Hematopoietic multipotent progenitor cell (in vitro differentiated cells): ENCODE results near the gene PHRF1. TPM values are rescaled to one million over a fixed set of nuclear protein-coding genes. Genes with fewer than 3 reads are reported as not detected.

Experiments used
- DNase-seq, 3 donors: peaks; one replicate each; pipeline ENCODE4 v3.0.0-alpha.2; 2011 to 2015; ENCODE audit warnings: low read depth in 2 of 3, low spot score in 2 of 3
- total RNA-seq: library from RNA; depleted of rRNA; stranded (reverse); fragments of >200 nt; gene quantifications from one replicate; pipeline ENCODE4 v1.2.3, GENCODE V29; 2012

PHRF1 gene
- total RNA-seq, 1 donor: 36.6 TPM

GRCh38 chr11:557328-558132, 18.7 kb upstream of the PHRF1 start:
- DNase-seq: no peak

DNA sequence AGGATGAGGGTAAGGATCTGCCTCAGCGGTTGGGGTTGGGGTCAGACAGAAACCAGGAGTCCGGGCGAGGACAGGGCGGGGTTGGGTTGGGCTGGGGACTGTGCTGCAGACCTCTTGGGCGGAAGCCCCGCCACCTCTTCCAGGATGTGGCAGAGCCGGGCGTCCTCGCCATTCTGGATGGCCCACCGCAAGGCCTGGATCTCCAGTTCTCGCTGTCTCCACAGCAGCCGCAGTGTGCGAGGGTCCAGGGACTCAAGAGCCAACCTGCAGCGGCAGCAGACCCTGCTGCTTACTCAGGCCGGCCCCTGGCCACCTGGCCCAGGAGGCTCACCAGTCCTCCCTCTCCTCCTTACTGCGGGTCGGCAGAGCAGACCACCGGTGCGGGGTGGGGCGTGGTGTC, 17.8 kb upstream of the PHRF1 start:
- DNase-seq: no peak

- DNase-seq: no peak
Measured at GRCh38 chr11:559020-559620, 17.1 kb upstream of the PHRF1 start.

DNA sequence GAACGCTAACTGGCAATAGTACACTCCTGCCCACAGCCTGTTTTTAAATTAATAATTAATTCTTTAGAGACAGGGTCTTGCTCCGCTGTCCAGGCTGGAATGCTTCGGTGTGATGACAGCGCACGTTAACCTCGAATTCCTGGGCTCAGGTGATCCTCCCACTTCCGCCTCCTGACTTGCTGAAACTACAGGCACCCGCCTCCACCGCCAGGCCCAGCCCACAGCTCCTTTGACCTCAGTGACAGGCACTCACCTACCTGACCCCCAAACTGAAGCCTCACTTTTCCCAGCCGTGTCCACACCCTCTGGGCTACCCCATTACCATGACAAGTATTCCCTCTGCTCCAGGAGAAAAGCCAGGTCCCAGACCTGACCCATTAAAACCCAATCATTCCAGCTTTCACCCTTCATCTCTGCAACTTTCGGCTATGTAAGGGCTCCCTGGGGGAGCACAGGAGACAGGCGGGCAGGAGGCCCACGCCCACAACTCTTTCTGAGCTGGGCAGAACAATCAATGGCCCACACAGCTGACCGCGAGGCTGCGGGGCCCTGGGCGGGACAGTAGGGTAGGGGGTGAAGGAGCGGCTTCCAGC, 16.5 kb upstream of the PHRF1 start:
- DNase-seq: no peak

- peak; percentile 86 to 92 (median 88) for DNase-seq
Measured at GRCh38 chr11:560305-561147, 15.7 kb upstream of the PHRF1 start, which contains the start of the genes LMNTD2 and RASSF7. Gene LMNTD2 (minus strand): TSS chr11:560738. CDS start chr11:560716, 22 bp downstream. Gene RASSF7 (plus strand): TSS chr11:560970. CDS start chr11:561769, 799 bp downstream.

DNA sequence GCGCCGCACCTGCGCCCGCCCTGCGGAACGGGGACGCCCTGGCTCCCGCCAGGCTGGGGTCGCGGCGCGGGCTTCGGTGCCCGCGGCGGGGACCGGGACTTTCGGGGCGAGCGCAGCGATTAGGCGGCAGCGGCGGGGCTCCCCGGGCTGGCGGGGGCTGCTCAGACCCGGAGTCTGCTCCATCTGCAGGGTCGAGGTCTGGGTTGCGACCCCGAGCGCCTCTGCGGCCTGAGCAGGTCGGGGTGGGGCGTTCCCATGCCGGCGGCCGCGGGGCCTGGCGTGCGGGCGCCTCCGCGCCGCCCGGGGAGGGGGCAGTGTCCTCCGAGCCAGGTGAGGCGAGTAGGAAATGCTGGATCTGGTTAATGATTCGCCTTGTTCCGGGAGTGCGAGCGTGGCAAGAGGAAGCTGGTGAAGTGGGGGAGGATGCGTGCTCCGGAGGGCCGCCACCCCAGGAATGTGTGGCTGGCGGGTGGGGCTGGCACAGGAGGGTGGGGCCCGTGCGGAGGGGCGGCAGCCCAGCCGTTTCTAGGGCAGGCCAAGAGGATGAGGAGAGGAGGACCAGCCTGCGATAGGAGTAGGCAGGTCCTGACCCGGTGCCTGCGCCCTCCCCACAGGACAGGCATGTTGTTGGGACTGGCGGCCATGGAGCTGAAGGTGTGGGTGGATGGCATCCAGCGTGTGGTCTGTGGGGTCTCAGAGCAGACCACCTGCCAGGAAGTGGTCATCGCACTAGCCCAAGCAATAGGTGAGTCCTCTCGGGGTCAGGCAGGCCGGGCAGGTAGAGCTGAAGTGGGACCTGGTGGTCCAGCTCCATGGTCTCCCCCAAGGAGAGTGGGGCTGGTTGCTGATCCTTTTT, 14.9 kb upstream of the PHRF1 start:
- DNase-seq: no peak

GRCh38 chr11:562046-562645, 14.1 kb upstream of the PHRF1 start:
- no peak for DNase-seq

- no peak for DNase-seq
Measured at GRCh38 chr11:563066-563811, 13.0 kb upstream of the PHRF1 start.

DNA sequence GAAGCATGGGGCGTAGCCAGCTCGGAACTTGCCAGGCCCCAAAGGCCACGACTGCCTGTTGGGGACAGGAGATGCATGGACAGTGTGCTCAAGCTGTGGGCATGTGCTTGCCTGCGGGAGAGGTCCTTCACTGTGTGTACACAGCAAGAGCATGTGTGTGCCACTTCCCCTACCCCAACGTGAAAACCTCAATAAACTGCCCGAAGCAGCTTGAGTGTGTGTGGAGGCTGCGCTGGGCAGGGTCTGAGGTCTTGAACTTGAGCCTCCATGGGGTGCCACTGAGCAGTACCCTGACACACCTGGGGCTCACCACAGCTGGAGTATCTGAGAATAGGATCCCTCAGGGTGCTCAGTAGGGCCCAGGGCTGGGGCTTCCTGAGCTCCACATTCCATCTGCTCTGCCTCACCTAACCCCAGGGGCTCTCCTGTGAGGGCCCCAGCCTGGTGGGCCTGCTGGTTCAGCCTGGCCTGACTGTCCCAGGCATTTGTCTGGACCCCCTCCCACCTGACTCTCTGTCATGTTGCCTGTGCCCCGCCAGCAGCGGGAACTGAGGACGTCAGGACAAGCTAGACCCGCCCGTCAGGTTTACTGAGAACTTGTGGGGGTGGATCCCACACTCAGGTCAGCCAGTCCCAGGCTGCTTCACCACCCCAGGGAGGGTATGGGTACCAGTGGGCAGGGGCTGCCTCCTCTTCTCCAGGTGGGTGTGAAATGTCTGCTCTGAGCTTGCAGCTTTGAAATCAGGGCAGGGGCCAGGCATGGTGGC, 12.3 kb upstream of the PHRF1 start:
- DNase-seq: no peak

DNA sequence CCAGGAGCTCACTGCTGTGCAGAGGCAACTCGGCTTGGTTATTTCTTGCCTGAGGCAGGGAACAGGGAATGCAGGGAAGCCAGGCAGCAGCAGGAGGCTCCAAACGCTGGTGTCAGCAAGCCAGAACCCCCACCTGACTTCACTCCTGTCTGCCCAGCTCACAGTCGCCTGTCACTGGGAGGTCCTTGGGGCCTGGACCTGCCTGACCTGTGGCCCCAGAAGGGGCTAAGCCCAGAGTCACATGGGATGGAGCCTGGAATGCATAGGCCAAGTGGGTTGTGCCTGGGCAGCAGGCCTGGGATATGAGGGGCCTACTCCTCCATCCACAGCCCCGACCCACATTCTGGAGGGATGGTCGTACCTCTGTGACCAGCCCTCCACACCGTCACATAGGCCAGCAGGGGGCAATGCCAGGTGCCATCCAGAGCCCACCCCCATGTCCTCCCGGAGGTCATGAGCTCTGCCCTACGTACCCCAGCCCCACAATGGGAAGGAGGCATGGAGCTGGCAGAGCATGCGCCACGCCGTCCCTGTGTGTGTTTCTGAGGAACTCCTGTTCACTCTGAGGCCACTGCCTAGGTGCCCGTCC, 10.3 kb upstream of the PHRF1 start:
- no peak for DNase-seq

DNA sequence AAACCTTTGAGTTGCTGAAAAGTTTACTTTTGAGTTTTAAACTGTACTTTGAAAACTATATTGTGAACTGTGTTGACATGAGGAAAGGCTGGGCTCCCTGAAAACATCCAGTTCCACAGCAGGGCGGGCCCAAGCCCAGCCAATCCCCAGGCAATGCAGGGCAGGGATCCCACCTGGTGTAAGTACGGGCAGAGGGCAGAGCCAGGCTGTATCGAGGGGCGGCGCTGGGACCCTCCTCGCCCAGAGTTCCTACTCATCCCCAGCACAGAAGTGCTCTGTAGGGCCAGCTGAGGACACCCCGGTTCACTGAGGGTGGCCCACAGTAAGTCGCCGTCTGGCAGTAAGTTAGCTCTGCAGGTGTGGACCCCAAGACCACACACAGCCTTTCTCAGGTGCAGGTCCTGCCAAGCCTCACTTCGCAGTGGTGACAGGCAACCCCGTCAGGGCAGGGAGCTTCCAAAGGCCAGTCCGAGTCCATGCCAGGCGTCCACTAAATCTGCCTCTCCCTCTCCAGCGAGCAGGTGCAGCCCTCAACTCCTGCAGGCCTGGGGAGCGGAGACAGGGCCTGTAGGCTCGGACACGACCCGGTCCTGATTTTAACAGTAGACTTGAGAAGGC, 9.2 kb upstream of the PHRF1 start:
- no peak for DNase-seq

DNA sequence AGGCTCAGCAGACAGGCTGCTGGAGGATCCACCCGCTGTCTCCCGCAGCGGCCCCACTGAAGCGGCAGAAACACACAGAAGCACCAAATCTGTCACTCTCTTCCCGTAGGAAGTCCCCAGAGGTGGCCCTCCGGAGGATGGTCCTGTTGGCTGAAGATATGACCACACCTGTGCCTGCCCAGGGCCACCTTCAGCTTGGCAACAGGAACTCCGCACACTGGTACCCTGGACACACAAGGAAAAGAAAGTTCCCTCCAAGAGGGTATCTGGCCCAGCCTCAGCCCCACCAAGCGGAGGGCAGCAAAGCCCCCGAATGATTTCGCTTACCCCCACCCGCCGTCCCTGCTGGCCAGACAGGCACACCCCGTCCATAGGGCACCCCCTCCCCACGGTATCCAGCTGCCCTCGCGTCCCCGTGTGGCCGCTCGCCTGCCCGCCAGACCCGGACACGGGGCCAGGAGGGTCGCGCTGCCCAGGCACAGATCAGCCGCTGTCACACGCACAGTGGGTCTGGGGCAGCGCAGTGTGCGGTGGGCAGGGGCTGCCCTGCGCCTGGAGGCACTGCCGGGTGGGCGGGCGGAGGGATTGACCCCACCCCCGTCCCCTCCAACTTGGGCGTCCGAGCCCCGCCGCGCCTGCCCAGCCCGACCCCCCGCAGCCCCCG, 8.5 kb upstream of the PHRF1 start:
- DNase-seq: no peak

DNA sequence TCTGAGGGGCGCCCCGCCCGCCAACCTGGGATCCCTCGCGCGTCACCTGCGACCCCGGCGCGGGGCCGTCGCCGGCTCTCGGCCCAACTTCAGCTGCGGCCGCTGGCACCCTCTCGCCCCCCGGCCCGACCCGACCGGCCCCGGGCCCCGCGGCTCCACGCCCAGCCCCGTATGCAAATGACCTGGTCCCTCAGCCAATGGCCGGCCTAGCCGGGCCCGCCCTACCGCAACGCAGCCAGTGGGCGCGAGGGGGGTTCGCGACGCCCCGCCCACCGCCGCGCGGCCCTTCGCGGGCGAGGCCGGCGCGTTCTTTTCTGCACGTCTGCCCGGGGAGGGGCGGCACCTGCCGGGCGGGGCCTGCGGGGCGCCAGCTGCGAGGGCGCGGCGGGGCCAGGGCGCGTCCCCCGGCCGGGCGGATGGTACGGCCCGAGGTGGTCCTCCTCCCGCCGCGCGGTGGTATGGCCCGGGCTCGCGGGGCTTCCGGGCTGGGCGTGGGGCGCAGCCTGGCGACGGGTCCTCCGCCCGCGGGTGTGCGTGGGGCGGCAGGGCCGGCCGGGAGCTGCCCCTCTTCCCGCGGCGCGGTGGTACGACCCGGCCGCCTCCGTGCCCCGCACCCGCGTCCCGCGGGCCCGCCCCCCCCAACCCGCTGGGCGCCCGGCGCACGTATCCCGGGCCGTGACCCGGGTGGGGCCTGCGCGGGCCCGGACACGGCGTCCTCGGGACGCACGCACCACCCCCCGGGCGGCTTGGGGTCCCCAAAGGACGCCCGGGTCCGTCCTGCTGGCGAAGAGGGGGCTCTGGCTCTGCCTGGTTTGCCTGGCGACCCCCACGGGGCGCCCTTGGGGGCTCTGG, 7.7 kb upstream of the PHRF1 start:
- DNase-seq: peak; percentile 81 to 95 (median 92)

- DNase-seq: no peak
Measured at GRCh38 chr11:569158-569885, 6.9 kb upstream of the PHRF1 start.

- no peak for DNase-seq
Measured at GRCh38 chr11:571802-572185, 4.5 kb upstream of the PHRF1 start.
